GM21576 (cell line): ENCODE measurements around the gene ICA1.
"Not testable (repeated sequence)": the region's sequence is repeated elsewhere in the genome, so short reads cannot be mapped to it uniquely, and the experiment has no call there.

Experiments
- ATAC-seq: cut with Tn5 transposase; IDR thresholded peaks from one replicate; pipeline ENCODE4 v1.9.1; 2021; ENCODE audit warnings: mild to moderate bottlenecking, moderate library complexity; ENCODE audit not compliant: unreplicated experiment

ICA1 gene

DNA sequence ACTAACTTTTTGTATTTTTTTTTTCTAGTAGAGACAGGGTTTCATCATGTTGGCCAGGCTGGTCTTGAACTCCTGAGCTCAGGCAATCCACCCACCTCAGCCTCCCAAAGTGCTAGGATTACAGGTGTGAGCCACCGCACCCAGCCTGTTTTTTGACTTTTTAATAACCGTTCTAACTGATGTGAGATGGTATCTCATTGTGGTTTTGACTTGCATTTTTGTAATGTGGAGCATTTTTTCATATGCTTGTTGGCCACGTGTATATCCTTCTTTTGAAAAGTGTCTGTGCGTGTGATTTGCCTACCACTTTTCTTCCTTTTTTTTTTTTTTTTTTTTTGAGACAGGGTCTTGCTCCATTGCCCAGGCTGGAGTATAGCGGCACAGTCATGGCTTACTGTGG lies 198.7 kb downstream of the ICA1 start:
- ATAC-seq = not testable (repeated sequence)
